Measurements from ENCODE around the gene IKZF1. TPM values are rescaled to one million over a fixed set of nuclear protein-coding genes. Genes with fewer than 3 reads are reported as not detected.

IKZF1 gene
- total RNA-seq, 1 donor from 2014 or later = 3.6 TPM

GRCh38 chr7:50270531-50271018 lies 33.9 kb upstream of the IKZF1 start:
- Histone ChIP-seq H3K27me3 (no peaks in the 10 kb centered on the region), H3K4me1 (no peaks in the 10 kb centered on the region), H3K27ac (no peak overlapping the region), H3K4me3 (no peak overlapping the region), H3K36me3 (no peaks in the 10 kb centered on the region), H3K9me3 (no peaks in the 10 kb centered on the region)
- DNase-seq (ENCODE audit: low spot score in 2 of 2) = no peak
- TF ChIP-seq CTCF (IDR thresholded peaks at IDR 0.05) = no peak
- intact Hi-C loops (cut with DNase I) = no loop called here

GRCh38 chr7:50272808-50273207 lies 31.7 kb upstream of the IKZF1 start:
- H3K36me3 ChIP-seq = no peaks in the 10 kb centered on the region
- TF ChIP-seq CTCF (IDR thresholded peaks at IDR 0.05) = no peak
- no peaks in the 10 kb centered on the region for H3K4me1 ChIP-seq
- H3K27me3 ChIP-seq = no peaks in the 10 kb centered on the region
- no peaks in the 10 kb centered on the region for H3K9me3 ChIP-seq
- intact Hi-C loops (cut with DNase I) = no loop called here
- H3K4me3 ChIP-seq = no peak overlapping the region
- no peak for DNase-seq (ENCODE audit: low spot score in 2 of 2)
- no peak overlapping the region for H3K27ac ChIP-seq

GRCh38 chr7:50273301-50273700 lies 31.2 kb upstream of the IKZF1 start:
- Histone ChIP-seq H3K36me3 (no peaks in the 10 kb centered on the region), H3K27me3 (no peaks in the 10 kb centered on the region), H3K9me3 (no peaks in the 10 kb centered on the region), H3K27ac (no peak overlapping the region), H3K4me3 (no peak overlapping the region), H3K4me1 (no peaks in the 10 kb centered on the region)
- TF ChIP-seq CTCF (IDR thresholded peaks at IDR 0.05) = no peak
- intact Hi-C loops (cut with DNase I) = no loop called here
- no peak for DNase-seq (ENCODE audit: low spot score in 2 of 2)

- Histone ChIP-seq H3K27ac (no peak overlapping the region), H3K9me3 (no peaks in the 10 kb centered on the region)
Measured at GRCh38 chr7:50273870-50274269, 30.6 kb upstream of the IKZF1 start.

GRCh38 chr7:50274361-50274760 lies 30.2 kb upstream of the IKZF1 start:
- Histone ChIP-seq H3K4me1 (no peaks in the 10 kb centered on the region), H3K9me3 (no peaks in the 10 kb centered on the region), H3K27ac (no peak overlapping the region), H3K36me3 (no peaks in the 10 kb centered on the region), H3K27me3 (no peaks in the 10 kb centered on the region), H3K4me3 (no peak overlapping the region)
- no peak for TF ChIP-seq CTCF (IDR thresholded peaks at IDR 0.05)
- DNase-seq (ENCODE audit: low spot score in 2 of 2) = no peak
- intact Hi-C loops (cut with DNase I) = no loop called here

More at GRCh38 chr7:50273870-50274269, 30.6 kb upstream of the IKZF1 start:
- Histone ChIP-seq H3K36me3 (no peaks in the 10 kb centered on the region), H3K4me1 (no peaks in the 10 kb centered on the region), H3K4me3 (no peak overlapping the region), H3K27me3 (no peaks in the 10 kb centered on the region)
- DNase-seq (ENCODE audit: low spot score in 2 of 2) = no peak
- TF ChIP-seq CTCF (IDR thresholded peaks at IDR 0.05) = no peak
- intact Hi-C loops (cut with DNase I) = no loop called here

GRCh38 chr7:50275430-50275829 lies 29.1 kb upstream of the IKZF1 start:
- no peaks in the 10 kb centered on the region for H3K9me3 ChIP-seq
- H3K4me1 ChIP-seq = no peaks in the 10 kb centered on the region
- H3K27me3 ChIP-seq = no peaks in the 10 kb centered on the region
- DNase-seq (ENCODE audit: low spot score in 2 of 2) = no peak
- H3K4me3 ChIP-seq = no peak overlapping the region
- intact Hi-C loops (cut with DNase I) = no loop called here
- TF ChIP-seq CTCF (IDR thresholded peaks at IDR 0.05) = no peak
- H3K36me3 ChIP-seq = no peaks in the 10 kb centered on the region
- H3K27ac ChIP-seq = no peak overlapping the region
